ENCODE measurements around the gene IYD.

IYD gene

DNA sequence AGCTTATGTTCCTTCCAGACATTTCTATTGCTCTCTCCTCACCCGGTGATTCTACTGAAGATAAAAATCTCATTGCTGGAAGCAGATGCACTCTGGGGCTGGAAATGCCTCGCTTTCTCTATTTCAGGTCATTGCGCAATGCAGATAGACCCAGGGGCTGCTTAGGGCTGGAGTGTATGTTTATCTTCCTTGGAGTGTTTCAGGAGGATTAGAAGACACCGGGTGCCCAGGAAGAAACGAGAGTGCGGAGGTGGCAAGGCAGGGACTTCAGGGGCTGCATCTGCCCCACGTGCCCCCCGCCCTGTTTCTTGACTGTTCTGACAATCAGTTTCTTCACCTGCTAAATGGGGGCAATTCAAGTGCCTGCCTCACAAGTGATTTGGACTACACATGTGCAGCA, 45.6 kb upstream of the IYD start:
- H2AFZ ChIP-seq (ENCODE audit: low read depth), result no peak overlapping the region
- H4K20me1 ChIP-seq (ENCODE audit: insufficient read depth), result no peaks in the 10 kb centered on the region
- no peak overlapping the region for H3K27ac ChIP-seq
- H3K9ac ChIP-seq, result no peak overlapping the region
- H3K4me2 ChIP-seq, result no peak overlapping the region
- no peak overlapping the region for H3K4me3 ChIP-seq (IDR thresholded peaks at IDR 0.05; ENCODE audit: insufficient read depth, low read depth, low read length)
- no peaks in the 10 kb centered on the region for H3K4me1 ChIP-seq (ENCODE audit: low read depth, poor library complexity, severe bottlenecking)
- TF ChIP-seq CTCF (conservative IDR thresholded peaks at IDR 0.05; ENCODE audit: low read depth, low read length), result no peak
- H3K79me2 ChIP-seq (ENCODE audit: insufficient read depth, low read depth), result no peaks in the 10 kb centered on the region
- H3K27me3 ChIP-seq (ENCODE audit: insufficient read depth, low read depth), result no peaks in the 10 kb centered on the region
- no peaks in the 10 kb centered on the region for H3K36me3 ChIP-seq (ENCODE audit: insufficient read depth)

GRCh38 chr6:150324044-150324443, 44.8 kb upstream of the IYD start:
- Histone ChIP-seq H3K9ac (no peak overlapping the region), H3K4me1 (ENCODE audit: low read depth, poor library complexity, severe bottlenecking) (no peaks in the 10 kb centered on the region), H3K4me2 (no peak overlapping the region), H3K36me3 (ENCODE audit: insufficient read depth) (no peaks in the 10 kb centered on the region), H3K27ac (no peak overlapping the region), H3K4me3 (IDR thresholded peaks at IDR 0.05; ENCODE audit: insufficient read depth, low read depth, low read length) (no peak overlapping the region), H3K79me2 (ENCODE audit: insufficient read depth, low read depth) (no peaks in the 10 kb centered on the region), H3K27me3 (ENCODE audit: insufficient read depth, low read depth) (no peaks in the 10 kb centered on the region), H2AFZ (ENCODE audit: low read depth) (no peak overlapping the region), H4K20me1 (ENCODE audit: insufficient read depth) (no peaks in the 10 kb centered on the region)
- no peak for TF ChIP-seq CTCF (conservative IDR thresholded peaks at IDR 0.05; ENCODE audit: low read depth, low read length)

GRCh38 chr6:150325066-150325772, 43.6 kb upstream of the IYD start:
- H3K79me2 ChIP-seq (ENCODE audit: insufficient read depth, low read depth), result no peaks in the 10 kb centered on the region
- no peaks in the 10 kb centered on the region for H3K4me1 ChIP-seq (ENCODE audit: low read depth, poor library complexity, severe bottlenecking)
- TF ChIP-seq CTCF (conservative IDR thresholded peaks at IDR 0.05; ENCODE audit: low read depth, low read length), result no peak
- no peaks in the 10 kb centered on the region for H3K27me3 ChIP-seq (ENCODE audit: insufficient read depth, low read depth)
- no peak overlapping the region for H3K27ac ChIP-seq
- no peak overlapping the region for H3K4me3 ChIP-seq (IDR thresholded peaks at IDR 0.05; ENCODE audit: insufficient read depth, low read depth, low read length)
- no peaks in the 10 kb centered on the region for H4K20me1 ChIP-seq (ENCODE audit: insufficient read depth)
- no peak overlapping the region for H3K9ac ChIP-seq
- H3K36me3 ChIP-seq (ENCODE audit: insufficient read depth), result no peaks in the 10 kb centered on the region
- no peak overlapping the region for H3K4me2 ChIP-seq
- H2AFZ ChIP-seq (ENCODE audit: low read depth), result no peak overlapping the region

GRCh38 chr6:150327117-150327774, 41.6 kb upstream of the IYD start:
- Histone ChIP-seq H2AFZ (ENCODE audit: low read depth) (no peak overlapping the region), H3K9ac (no peak overlapping the region), H3K27ac (no peak overlapping the region), H4K20me1 (ENCODE audit: insufficient read depth) (no peaks in the 10 kb centered on the region), H3K36me3 (ENCODE audit: insufficient read depth) (no peaks in the 10 kb centered on the region), H3K79me2 (ENCODE audit: insufficient read depth, low read depth) (no peaks in the 10 kb centered on the region), H3K27me3 (ENCODE audit: insufficient read depth, low read depth) (no peaks in the 10 kb centered on the region), H3K4me1 (ENCODE audit: low read depth, poor library complexity, severe bottlenecking) (no peaks in the 10 kb centered on the region), H3K4me2 (no peak overlapping the region), H3K4me3 (IDR thresholded peaks at IDR 0.05; ENCODE audit: insufficient read depth, low read depth, low read length) (no peak overlapping the region)
- no peak for TF ChIP-seq CTCF (conservative IDR thresholded peaks at IDR 0.05; ENCODE audit: low read depth, low read length)

Data from KMS-11 (cell line).